Uterus (tissue), 2 donors: ENCODE measurements around the gene ANKRD40CL.

ENCODE experiments used
- POLR2A ChIP-seq, 2 donors: fragments of 450-650 bp; IDR thresholded peaks; one replicate each; pipeline ENCODE4 v1.6.1; 2016; ENCODE audit warnings: antibody characterized with exemption in 2 of 2, mild to moderate bottlenecking in 1 of 2, moderate library complexity in 1 of 2
- TF ChIP-seq, protein P1 (sequence below), 4 experiments: fragments of 200-600 bp in 2 of 4; fragments of 450-650 bp in 2 of 4; sonication (generic) in 2 of 4; IDR thresholded peaks; one replicate each; pipeline ENCODE4 v1.5.1; 2016 to 2019; ENCODE audit warnings: antibody characterized with exemption in 4 of 4, mild to moderate bottlenecking in 2 of 4, moderate library complexity in 1 of 4

- TF ChIP-seq, protein P1, sequence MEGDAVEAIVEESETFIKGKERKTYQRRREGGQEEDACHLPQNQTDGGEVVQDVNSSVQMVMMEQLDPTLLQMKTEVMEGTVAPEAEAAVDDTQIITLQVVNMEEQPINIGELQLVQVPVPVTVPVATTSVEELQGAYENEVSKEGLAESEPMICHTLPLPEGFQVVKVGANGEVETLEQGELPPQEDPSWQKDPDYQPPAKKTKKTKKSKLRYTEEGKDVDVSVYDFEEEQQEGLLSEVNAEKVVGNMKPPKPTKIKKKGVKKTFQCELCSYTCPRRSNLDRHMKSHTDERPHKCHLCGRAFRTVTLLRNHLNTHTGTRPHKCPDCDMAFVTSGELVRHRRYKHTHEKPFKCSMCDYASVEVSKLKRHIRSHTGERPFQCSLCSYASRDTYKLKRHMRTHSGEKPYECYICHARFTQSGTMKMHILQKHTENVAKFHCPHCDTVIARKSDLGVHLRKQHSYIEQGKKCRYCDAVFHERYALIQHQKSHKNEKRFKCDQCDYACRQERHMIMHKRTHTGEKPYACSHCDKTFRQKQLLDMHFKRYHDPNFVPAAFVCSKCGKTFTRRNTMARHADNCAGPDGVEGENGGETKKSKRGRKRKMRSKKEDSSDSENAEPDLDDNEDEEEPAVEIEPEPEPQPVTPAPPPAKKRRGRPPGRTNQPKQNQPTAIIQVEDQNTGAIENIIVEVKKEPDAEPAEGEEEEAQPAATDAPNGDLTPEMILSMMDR (IDR thresholded peaks at IDR 0.05) = no peak
- TF ChIP-seq POLR2A (IDR thresholded peaks at IDR 0.05) = no peak
Observed at GRCh38 chr17:50793007-50793406, 25.7 kb upstream of the ANKRD40CL start.
